ENCODE measurements around the gene GLB1L2.
A peak's percentile ranks its signal among the peaks of the same experiment; 100 is the strongest.

Gene GLB1L2

DNA sequence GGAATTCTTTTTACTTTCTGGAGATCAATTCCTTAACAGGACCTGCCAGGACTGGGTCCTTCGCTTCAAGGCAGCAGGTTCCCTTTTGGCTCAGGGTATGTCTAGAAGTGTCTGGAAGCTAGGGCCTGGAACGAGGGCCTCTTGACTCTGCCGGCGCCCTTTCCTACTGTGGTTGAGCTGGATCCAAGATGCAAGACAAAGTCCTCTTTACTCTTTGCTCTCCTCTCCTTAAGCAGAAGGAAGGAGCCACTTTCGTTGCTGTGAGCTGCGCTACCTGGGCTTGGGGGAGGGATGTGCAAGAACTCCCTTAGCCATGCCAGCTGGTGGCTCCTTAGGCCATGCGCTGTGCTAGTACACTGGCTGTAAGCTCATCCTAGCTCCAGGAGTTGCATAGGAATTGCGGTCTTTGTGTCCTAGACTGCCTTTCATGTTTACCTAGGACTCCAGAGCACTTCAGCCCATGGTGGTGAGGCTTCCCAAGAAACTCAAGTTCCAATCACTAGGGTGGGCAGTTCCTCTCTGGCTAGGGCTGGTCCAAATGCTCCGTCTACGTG, 18.1 kb downstream of the GLB1L2 start:
- no peak for DNase-seq

DNA sequence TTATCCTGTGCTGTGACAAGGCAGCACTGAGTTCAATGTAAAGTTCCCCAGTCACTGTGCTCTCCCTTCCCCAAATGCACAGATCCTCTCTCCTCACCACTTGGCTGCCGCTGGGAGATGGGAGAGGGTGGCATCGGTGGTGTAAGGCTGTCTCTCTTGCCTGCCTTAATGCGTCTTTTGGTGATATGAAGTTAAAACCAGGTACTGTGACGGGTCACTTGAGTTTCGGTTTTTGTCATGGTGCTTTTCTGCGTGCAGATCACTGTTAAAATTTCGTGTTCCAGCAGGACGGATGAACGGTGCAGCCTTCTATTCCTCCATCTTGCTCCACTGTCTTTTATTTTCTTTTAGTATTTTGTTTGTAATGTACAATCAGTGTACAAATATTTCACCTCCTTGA, 18.6 kb downstream of the GLB1L2 start:
- DNase-seq = no peak

DNA sequence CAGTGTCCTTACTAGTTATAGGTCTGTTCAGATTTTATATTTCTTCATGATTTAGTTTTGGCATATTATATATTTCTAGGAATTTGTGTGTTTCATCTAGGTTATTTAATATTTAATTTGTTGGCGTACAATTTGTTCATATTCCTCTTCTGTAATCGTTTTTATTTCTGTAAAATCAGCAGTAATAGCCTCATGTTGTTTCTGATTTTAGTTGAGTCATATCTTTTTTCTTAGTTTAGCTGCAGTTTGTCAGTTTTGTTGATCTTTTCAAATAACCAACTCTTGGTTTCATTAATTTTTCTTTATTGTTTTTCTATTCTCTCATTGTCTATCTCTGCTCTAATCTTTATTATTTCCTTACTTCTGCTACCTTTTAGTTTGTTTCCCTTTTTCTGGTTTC, 20.3 kb downstream of the GLB1L2 start:
- DNase-seq = no peak

DNA sequence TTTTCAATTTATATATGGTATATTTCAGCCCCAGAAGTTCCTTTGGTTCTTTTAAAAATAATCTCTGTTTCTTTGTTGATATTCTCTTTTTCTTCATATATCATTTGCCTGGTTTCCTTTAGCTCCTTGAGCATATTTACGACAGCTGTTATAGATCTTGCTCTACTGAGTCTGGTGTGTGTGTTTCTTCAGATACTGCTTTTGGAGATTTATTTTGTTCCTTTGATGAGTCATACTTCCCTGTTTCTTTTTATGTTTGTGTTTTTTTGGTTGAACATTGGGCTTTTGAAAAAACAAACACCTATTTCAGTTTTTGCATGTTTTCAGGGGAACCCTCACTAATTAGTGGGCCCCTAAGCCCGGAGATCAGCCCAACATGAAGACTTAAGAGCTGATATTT, 23.3 kb downstream of the GLB1L2 start:
- no peak for DNase-seq

DNA sequence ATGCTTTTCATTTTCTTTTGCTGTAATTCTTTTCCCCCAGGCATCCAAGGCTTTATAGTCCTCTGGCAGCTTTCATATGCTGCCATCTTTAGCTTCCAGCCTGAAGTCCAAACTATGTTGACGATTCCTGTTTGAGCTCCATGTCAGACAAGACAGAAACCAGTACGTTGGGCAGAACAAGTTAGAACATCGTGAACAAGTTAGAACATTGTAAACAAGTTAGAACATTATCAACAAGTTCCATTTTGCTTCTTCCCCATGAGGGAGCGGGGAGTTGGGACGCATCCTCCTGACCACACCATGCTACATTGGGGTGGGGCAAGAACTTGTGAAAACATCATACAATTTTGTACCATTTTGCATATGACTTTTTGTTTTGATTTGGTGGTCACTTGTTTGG, 23.9 kb downstream of the GLB1L2 start:
- DNase-seq = no peak

DNA sequence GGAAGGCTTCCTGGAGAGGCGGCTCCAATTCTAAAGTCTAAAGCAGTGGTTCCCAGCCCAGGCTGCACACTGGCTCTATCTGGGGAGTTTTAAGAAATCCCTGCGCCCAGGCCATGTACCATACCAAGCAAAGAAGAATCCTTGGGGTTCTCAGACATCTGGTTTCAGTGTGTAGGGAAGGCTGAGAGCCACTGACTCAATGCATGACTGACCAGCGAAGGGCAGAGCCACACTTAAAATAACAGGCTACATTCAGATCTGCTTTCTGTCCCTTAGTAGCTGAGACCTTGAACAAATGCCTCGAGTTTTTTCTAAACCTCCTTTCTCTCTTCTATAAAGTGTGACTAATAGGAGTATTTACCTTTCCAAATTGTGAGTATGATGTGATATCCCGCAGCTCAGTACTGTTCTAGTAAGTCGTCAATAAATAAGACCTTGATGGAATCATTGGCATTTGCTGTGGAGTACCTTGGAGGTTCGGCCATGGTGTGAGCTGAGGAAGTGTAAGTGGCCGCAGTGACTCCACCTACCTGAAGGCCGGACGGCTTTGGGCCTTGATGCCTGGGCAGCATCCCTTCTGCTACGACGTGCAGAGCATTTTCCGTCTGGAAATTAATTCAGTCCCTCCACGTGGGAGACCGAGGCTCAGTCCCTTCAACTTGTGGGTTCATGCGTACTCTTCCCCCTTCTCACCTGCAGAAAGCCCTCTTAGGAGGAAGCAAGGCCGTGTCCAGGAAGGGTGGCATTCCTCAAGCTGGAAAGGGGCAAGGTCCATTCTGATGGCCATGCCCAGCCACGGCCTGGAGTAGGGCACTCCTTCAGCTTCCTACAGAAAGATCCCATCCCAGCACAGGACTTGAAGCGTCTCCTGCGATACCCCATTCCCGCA, 25.1 kb downstream of the GLB1L2 start:
- DNase-seq = peak in 1 of 5 donors; percentile 2

DNA sequence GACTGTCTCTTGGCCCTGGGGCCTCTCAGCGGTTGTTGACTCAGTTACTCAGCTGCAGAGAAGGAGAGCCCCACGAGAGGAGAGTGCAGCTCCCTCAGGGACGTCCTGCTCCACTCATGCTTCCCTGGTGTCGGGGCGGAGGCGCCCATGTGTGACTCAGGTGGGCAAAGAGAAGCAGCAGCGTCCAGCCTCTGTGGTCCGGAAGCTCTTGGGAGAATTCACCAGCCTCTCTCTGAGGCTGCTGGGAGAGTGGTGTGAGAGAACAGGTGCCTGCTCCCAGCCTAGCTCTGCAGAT, 25.7 kb downstream of the GLB1L2 start:
- DNase-seq = no peak

DNA sequence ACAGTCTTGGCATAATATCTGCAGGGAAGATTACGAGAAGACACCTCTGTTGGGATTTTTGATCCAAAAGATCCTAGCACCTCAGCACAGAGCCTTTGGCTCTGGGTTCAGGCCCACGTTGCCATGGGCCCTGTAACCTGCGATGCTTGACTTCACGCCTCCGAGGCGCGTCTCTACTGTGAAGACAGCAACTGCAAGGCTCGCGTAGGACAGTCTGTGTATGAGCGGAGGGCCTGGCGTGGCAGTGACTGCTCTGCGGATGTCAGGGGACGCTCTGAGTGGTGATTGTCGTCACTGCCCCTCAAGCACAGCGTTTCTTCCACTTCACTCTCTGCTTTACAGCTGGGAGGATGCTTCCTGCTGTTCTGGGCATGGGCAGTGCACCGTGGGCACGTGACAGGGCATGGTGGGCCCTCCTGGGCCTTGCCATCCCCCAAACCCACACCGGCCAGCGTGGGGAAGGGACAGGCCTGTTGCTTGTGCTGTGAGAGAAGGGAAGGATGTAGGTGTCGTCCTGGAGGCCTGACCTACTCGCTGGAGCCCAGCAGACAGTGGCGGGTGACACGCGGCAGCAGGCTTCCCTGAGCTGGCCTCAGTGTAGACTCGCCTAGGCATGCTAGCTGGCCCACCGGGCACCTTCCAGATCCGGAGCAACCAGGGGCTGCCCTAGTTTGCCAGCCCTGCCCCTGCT, 26.5 kb downstream of the GLB1L2 start:
- DNase-seq = no peak

DNA sequence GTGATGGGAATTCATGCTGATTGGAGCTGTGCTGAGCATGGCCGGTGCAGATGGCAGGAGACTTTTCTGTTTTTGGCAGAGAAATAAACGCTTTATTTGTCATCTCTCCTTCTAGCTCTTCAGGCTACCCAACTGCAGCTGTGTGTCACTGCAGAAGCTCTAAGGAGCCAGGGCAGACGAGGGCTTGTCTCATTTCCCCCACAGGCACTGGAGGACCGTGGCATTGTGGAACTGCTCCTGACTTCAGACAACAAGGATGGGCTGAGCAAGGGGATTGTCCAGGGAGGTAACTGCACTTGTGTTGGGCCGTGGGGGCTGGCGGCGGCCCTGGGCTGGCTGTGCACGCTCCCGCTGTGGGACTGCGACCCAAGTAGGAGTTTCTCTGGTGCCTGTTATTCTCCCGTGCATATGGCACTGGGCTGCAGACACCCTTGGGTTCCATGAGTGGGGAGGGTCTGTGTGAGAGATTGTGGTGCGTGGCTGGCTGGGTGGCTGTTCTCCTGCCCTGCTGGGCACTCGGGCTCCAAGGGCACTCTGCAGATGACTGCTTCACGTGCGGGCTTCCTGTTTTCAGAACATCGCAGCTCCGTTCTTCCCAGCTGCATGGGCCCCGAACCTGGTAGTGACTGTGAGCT, 27.2 kb downstream of the GLB1L2 start:
- DNase-seq = no peak

DNA sequence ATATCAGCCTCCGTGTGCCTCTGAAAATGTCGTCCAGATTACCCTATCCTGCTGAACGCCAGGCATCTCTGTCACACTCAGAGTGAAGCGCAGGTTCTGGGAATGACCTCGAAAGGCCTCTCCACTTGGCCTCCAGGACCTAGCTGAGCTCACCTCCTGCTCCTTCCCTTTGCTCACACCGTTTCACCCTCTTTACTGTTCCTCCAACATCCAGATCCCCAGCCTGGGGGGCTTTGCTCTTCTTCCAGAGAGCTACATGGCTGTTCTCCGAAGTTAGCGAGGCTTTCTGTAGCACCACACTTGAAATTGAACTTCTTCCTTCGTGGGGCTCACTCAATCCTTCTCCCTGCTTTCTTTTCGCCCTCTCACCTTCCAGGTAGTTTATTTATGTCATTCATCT, 27.9 kb downstream of the GLB1L2 start:
- DNase-seq = no peak

DNA sequence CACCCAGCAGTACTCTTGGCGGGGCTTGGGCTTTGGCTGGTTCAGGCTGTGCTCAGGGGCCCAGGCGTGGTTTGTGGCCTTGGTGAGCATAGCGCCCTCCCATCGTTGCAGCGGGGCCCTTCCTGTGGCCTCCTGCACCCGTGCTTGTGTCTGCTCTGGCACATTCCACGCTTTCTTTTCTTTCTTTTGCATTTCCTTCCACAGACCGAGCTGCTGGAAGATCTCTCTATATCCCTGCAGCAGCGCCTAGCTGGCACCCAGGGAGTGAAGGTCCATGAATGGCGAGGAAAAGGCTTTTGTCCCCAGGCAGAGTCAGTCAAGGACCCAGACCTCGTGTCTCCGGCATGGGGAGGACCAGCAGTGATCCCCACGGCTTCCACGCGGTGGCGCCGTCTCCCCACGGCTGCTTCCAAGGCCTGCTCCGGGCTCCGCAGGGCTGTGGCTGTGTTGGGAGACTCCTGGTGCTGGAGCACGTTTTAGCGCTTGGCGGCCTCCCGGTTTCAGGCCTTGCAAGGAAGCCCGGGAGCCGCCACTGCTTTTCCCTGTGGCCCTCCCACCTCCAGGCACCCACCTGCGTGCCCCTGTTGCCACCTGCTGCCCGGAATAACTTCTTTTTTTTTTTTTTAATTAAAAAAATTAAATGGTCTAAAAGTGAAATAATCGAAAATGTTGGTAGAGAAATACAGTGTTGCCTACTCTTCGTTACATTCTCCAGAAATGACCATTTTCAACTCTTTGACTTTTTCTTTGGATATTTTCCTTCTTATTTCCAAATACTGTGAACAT, 28.5 kb downstream of the GLB1L2 start:
- DNase-seq = peak; percentile 29 to 71 (median 55)

DNA sequence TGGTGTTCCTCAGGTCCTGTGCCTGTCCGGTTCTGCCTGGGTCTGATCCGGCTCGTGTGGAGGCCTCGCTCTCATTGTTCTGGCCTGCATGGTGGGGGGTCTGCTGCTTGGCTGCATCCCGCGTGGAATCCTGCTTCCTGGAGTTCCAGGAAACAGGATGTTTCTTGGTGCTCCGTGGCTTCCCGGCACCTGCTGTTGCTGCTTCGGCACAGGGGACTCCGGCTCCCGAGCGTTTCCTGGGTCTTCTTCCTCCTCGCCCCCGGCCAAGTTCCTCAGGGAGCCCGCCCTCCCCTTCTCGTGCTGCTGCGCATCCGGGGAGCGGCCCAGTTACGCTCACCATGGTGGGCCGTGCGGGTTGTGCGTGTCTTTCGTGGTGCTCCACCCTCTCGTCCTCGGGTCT, 29.9 kb downstream of the GLB1L2 start:
- no peak for DNase-seq

DNA sequence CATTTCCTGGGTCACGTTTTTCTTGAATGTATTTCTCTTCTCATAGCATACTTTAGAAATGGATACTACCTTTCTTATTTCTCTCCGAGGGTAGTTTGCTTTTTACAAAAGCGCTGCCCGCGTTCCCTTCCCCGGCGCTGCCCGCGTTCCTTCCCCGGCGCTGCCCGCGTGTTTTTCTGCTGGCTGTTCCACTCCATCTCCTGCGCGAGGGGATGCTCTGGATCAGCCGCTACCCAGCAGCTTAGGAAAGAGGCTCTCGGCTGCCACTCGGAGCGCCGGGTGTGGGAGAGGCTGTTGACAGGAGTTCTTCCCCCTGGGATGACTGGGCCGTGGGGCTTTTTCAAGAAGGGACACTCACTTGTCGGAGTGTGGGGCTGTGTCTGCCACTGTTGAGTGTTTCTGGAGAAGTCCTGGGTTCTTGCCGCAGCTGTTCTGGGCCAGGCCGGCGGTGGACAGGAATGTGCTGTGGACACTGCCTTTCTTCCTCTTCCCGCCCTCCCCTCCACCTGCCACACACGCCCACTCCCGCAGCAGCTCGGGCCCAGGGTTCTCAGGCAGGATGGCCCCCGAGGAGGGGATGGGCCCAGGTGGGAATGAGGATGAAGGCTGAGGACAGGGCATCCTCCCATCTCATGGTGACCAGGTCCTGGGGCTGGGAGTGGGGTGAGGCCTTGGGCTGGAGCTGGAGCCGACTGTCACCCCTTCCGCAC, 30.6 kb downstream of the GLB1L2 start:
- DNase-seq = no peak

DNA sequence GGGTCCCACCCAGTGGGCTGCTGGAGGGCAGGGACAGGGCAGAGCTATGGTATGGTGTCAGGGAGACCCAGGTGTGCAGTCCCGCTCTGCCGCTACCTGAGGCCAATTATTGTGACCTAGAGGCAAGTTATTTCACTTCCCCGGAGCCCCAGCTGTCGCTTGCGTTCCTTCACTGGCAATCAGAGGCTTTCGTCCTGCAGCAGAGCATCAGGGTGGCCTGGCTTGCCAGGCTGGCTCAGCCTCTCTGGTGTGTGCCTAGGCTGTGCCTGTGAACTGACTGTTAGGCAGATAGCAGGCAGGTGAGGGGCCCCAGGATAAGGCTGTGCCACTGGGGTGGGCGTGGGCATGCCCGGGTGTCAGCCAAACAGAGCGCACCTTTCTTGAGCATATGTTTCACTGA, 31.4 kb downstream of the GLB1L2 start:
- DNase-seq = no peak

DNA sequence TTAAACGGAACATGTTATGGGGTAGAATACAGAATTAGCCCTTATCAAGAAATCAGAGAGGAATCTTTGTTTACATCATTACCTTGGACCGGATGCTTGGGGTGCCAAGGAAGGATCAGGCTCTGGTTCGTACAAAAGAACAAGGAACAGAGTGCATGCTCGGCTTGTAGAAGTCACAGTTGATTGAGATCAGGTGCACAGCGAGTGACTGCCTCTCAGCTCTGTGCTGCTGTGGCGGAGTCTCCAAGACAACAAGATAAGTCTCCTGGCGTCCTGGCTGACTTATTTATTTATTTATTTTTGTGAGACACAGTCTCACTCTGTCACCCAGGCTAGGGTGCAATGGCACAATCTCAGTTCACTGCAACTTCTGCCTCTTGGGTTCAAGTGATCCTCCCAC, 31.8 kb downstream of the GLB1L2 start:
- no peak for DNase-seq

DNA sequence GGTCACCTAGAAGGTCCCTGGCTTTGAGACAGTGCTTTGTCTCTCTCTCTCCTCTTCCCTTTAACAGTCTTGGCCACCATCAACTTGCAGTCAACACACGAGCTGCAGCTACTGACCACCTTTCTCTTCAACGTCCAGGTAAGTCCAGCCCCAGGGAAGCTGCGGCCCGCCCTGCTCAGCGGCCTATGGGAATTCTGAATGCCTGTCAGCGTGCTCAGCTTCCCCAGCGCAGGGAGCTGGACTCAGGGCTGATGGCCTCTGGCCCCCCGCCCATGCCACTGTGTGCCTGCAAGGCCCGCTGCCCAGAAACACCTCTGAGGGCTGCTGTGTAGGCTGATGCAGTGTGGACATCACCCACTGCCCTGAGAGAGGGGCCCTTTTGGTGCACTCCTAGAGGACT, 32.5 kb downstream of the GLB1L2 start:
- no peak for DNase-seq

DNA sequence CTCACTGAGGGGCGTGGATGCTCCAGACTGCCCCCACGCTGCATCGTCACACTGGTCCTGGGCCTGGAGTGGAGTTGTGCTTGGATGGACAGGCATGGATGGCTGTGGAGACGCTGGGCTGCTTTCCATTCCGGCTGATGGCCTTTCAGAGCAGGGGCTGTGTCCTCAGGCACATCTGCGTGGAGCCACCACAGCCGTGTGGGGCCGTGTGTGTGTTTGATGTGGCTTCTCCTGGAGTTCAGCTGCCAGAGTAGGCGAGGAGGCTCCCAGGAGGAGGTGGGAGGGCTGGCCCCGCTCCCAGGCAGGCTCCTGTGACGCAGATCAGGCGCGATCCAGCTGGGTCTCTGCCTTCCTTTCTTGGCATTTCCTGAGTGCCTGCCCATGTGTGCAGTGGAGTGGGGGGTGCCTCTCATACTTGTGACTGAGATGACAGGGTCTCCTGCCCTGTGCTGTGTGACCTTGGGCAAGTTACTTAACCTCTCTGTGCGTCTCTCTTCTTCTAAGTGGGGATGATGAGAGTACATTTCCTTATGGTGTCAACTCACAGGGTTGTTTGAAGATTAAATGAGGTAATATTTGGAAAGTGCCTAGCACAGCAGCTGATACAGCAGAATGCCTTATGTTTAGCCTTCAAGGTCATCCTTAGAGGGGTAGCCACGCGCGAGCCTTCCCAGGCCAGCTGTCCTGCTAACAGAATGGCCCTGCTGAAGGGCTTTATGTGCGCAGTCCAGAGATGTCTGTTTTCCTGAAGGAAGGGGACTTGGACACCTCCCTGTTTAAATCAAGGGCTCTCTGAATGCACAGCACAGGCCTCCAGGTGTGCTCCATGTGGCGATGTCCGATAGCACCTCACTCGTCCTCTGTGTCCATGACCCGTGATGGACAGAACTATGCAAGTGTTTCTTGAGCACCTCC, 33.5 kb downstream of the GLB1L2 start:
- no peak for DNase-seq

DNA sequence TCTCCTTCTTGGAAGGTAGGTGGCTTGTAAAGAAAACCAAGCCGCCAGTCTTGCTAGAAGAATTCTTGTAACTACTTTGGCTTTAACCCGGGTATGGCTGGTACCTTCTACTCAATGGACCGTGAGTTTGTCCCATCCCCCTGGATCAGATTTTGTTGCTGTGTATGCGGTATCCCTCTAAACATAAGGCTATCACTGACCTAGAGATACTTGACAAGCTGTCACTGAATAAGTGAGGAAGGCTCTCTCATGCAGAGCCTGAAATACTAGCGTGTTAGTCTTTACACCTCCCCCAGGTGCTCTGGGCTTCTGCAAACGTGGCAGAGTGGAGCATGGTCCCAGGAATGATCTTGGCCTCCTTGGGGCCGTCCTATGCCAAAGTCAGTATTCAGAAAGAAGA, 34.5 kb downstream of the GLB1L2 start:
- no peak for DNase-seq

DNA sequence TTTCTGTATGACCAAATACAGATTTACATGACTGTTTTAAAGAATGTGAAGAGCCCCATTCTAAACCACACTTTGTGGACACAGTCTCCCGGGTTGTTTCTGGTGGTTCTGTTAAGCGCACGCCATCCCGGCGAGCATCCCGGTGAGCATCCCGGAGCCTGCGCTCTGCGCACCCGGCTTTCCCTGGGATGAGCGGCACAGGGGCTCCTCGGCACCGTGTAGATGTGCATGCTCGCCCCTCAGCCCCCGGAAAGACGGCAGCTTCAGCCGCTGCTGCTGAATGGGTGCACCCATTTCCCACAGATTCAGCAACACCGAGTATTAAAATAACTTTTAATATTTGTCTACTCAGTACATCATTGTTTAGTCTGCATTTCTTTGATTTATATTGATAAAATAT, 36.0 kb downstream of the GLB1L2 start:
- DNase-seq = no peak

DNA sequence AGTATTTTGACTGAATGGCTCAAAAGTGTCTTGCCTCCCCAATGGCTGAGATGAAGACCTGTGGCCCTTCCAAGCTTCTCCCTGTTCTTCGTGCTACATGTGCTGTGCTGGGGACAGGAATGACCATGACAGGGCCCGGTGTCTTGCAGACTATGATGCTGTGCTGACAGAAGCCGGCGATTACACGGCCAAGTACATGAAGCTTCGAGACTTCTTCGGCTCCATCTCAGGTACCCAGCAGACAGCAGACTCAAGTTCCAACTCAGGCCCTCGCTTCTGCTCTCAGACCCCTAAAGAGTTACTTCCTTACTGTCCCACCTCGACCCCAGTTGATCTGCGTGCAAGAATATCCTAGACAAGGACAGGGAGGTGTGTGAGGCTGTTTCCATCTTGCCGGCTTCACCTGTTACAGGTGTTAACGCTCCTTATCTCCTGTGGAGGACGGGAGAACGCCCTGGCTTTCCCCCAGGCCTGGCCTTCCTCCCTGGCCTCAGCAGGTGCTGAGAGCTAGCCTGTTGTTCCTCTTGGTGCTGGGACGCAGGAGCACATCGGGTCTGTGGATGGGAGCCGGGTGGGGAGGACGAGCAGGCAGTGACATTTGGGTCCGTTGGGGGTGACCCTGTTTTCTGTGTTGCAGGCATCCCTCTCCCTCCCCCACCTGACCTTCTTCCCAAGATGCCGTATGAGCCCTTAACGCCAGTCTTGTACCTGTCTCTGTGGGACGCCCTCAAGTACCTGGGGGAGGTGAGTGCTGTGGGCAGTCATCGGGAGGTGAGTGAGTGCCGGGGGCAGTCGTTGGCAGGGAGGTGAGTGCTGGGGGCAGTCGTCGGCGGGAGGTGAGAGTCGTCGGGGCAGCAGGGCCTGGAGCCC, 38.1 kb downstream of the GLB1L2 start:
- no peak for DNase-seq
